Lower lobe of right lung (tissue), 2 donors: ENCODE measurements around the gene RAVER2. TPM values are rescaled to one million over a fixed set of nuclear protein-coding genes. Genes with fewer than 3 reads are reported as not detected.
"Not testable (repeated sequence)": the region's sequence is repeated elsewhere in the genome, so short reads cannot be mapped to it uniquely, and the experiment has no call there.

Experiments used
- ATAC-seq, 2 donors: fragments of 200-7000 bp; cut with Tn5 transposase; one replicate each; pipeline ENCODE4 v1.9.1; 2020 to 2022; ENCODE audit warnings: mild to moderate bottlenecking in 2 of 2, moderate library complexity in 2 of 2
- DNase-seq: peaks from one replicate; pipeline ENCODE4 v3.0.0-alpha.2; 2020
- H3K27ac ChIP-seq: fragments of 200-600 bp; one replicate; pipeline ENCODE4 v1.8.0; 2022
- H3K27me3 ChIP-seq: fragments of 200-600 bp; one replicate; pipeline ENCODE4 v1.8.0; 2022; ENCODE audit warnings: low read depth
- H3K36me3 ChIP-seq: fragments of 200-600 bp; one replicate; pipeline ENCODE4 v1.8.0; 2022; ENCODE audit warnings: mild to moderate bottlenecking
- H3K4me1 ChIP-seq: fragments of 200-600 bp; one replicate; pipeline ENCODE4 v1.8.0; 2022
- H3K4me3 ChIP-seq: fragments of 200-600 bp; one replicate; pipeline ENCODE4 v1.8.0; 2022; ENCODE audit warnings: mild to moderate bottlenecking
- H3K9me3 ChIP-seq: fragments of 200-600 bp; one replicate; pipeline ENCODE4 v1.8.0; 2022
- intact Hi-C: fragments of 100-400 bp; cut with DNase I; formaldehyde crosslinking; loops from one replicate; pipeline ENCODE4 v1.11.0; 2022
- total RNA-seq: library from RNA; stranded (reverse); fragmentation: NEBNext Ultra II Directional; extraction: Animal tissue kit (Norgen Biotek cat#: 25700); gene quantifications from one replicate; pipeline ENCODE4 v1.2.1, GENCODE V29; 2021
- TF ChIP-seq, protein P1 (sequence below): fragments of 200-600 bp; IDR thresholded peaks from one replicate; pipeline ENCODE4 v1.8.0; 2022; ENCODE audit warnings: antibody characterized with exemption, mild to moderate bottlenecking
- donor health status: DM: no; HTN: yes; CAD: no; lungs with severe emphysema.

The RAVER2 gene
- total RNA-seq, 1 donor from 2014 or later = 12.0 TPM

DNA sequence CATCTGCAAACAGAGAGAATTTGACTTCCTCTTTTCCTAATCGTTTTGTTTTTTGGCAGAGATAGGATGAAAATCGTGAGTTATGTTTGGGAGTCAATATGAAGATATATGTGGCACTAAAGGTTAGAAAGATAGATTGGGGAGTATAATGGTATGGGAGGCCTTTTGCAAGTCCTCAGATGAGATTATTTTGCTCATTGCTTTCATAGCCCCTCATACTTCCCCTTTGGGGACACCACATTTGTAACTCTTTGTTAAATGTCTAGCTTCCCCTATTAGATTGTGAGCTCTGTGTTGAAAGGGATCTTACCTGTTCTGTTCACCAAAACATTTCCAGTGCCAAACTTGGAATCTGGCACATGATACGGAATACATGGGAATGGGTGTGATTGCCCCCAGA is 30.2 kb downstream of the RAVER2 start:
- no peak overlapping the region for H3K4me3 ChIP-seq
- H3K27ac ChIP-seq = no peak overlapping the region
- no peak for ATAC-seq
- H3K4me1 ChIP-seq = no peaks in the 10 kb centered on the region
- DNase-seq = no peak
- H3K27me3 ChIP-seq = no peaks in the 10 kb centered on the region
- no peaks in the 10 kb centered on the region for H3K9me3 ChIP-seq
- intact Hi-C loops = no loop called here
- TF ChIP-seq, protein P1, sequence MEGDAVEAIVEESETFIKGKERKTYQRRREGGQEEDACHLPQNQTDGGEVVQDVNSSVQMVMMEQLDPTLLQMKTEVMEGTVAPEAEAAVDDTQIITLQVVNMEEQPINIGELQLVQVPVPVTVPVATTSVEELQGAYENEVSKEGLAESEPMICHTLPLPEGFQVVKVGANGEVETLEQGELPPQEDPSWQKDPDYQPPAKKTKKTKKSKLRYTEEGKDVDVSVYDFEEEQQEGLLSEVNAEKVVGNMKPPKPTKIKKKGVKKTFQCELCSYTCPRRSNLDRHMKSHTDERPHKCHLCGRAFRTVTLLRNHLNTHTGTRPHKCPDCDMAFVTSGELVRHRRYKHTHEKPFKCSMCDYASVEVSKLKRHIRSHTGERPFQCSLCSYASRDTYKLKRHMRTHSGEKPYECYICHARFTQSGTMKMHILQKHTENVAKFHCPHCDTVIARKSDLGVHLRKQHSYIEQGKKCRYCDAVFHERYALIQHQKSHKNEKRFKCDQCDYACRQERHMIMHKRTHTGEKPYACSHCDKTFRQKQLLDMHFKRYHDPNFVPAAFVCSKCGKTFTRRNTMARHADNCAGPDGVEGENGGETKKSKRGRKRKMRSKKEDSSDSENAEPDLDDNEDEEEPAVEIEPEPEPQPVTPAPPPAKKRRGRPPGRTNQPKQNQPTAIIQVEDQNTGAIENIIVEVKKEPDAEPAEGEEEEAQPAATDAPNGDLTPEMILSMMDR = no peak
- H3K36me3 ChIP-seq = no peaks in the 10 kb centered on the region

DNA sequence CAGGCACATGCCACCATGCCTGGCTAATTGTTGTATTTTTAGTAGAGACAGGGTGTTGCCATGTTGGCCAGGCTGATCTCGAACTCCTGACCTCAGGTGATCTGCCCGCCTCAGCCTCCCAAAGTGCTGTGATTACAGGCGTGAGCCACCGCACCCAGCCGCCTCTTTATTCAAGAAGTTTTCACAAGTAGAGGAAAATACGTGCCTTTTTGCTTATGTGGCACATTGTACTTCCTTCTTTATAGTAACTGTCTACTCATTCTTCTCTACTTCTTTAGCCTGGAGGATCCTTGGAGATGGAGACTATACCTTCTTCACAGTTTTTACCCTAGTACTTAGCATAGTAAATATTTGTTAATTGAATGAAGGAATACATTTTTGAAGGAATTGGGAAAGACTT is 37.2 kb downstream of the RAVER2 start:
- H3K27ac ChIP-seq, H3K27me3 ChIP-seq, H3K4me1 ChIP-seq, H3K9me3 ChIP-seq, H3K4me3 ChIP-seq, intact Hi-C loops, DNase-seq, ATAC-seq, H3K36me3 ChIP-seq: not testable (repeated sequence)

DNA sequence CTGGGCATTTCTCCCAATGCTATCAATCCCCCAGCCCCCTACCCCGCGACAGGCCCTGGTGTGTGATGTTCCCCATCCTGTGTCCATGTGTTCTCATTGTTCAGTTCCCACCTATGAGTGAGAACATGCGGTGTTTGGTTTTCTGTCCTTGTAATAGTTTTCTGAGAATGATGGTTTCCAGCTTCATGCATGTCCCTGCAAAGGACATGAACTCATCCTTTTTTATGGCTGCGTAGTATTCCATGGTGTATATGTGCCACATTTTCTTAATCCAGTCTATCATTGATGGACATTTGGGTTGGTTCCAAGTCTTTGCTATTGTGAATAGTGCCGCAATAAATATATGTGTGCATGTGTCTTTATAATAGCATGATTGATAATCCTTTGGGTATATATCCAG is 38.0 kb downstream of the RAVER2 start:
- H3K36me3 ChIP-seq, DNase-seq, H3K4me3 ChIP-seq, H3K4me1 ChIP-seq, H3K27me3 ChIP-seq, ATAC-seq, H3K9me3 ChIP-seq, intact Hi-C loops, H3K27ac ChIP-seq: not testable (repeated sequence)

DNA sequence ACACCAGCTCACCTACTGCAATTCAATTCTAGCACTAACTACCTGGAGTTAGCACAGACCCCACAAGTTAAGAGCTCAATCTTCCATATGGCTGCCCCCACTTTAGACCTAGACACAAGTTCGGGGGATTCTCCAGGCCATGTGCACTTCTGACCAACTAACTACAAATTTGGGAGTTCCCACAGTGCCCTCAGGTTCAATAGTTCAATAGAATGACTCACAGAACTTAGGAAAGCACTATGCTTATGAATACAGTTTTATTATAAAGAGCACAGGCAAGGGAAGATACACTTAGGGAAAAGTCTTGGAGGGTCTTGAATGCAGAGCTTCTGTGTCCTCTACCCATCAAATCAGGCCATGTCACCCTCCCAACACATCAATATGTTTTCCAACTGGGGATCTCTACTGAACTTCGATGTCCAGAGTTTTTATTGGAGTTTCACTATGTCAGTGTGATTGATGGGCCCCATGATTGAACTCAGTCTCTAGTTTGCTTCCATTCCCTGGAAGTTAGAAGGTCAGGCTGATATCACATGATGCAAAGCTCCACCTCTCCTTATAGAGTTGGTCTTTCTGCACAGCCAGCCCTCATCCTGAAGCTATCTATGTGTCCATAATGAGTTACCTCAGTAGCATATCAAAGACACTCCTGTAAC is 46.1 kb downstream of the RAVER2 start:
- Histone ChIP-seq H3K9me3 (peaks cover 11% of the 10 kb centered on the region), H3K4me3 (no peak overlapping the region), H3K27me3 (no peaks in the 10 kb centered on the region), H3K36me3 (no peaks in the 10 kb centered on the region), H3K27ac (no peak overlapping the region), H3K4me1 (no peaks in the 10 kb centered on the region)
- TF ChIP-seq, protein P1 = no peak
- DNase-seq (no peak), ATAC-seq (no peak)
- intact Hi-C loops = no loop called here

DNA sequence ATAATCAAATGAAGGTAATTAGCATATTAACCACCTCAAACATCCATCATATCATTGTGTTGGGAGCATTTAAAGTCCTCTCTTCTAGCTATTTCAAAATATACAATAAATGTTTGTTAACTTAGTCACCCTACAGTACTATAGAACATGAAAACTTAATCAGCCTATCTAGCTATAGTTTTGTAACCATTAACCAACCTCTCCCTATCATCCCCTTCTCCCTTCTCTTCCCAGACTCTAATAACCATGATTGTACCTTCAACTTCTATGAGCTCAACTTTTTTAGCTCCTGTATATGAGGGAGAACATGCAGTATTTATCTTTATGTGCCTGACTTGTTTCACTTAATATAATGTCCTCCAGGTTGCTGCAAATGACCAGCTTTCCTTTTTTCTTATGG is 54.0 kb downstream of the RAVER2 start:
- Histone ChIP-seq H3K27ac (no peak overlapping the region), H3K9me3 (no peaks in the 10 kb centered on the region), H3K36me3 (no peaks in the 10 kb centered on the region), H3K27me3 (no peaks in the 10 kb centered on the region), H3K4me1 (no peaks in the 10 kb centered on the region), H3K4me3 (no peak overlapping the region)
- DNase-seq (no peak), ATAC-seq (no peak)
- intact Hi-C loops = no loop called here
- TF ChIP-seq, protein P1 = no peak

DNA sequence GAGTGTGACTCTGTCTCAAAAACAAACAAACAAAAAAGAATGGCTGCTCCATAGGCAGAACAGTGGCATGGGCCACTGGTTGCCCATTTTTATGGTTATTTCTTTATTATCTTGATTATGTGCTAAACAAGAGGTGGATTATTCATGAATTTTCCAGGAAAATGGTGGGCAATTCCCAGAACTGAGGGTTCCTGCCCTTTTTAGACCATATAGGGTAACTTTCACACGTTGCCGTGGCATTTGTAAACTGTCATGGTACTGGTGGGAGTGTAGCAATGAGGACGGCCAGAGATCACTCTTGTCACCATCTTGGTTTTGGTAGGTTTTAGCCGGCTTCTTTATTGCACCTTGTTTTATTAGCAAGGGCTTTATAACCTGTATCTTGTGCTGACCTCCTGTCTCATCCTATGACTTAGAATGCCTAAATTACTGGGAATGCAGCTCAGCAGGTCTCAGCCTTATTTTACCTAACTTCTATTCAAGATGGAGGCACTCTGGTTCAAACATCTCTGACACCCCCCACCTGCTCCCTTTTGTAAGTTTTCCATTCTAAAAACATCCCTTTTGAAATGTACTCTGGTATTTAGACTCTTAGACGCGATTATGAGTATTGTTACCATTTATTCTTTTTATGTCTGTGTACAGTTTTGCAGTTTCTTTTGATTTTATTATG is 57.1 kb downstream of the RAVER2 start:
- DNase-seq = no peak
- H3K4me3 ChIP-seq = no peak overlapping the region
- intact Hi-C loops = no loop called here
- no peak for ATAC-seq
- TF ChIP-seq, protein P1 = no peak
- H3K27ac ChIP-seq = no peak overlapping the region
- no peaks in the 10 kb centered on the region for H3K9me3 ChIP-seq
- H3K36me3 ChIP-seq = no peaks in the 10 kb centered on the region
- H3K27me3 ChIP-seq = no peaks in the 10 kb centered on the region
- H3K4me1 ChIP-seq = no peaks in the 10 kb centered on the region
